Adrenal gland (tissue), 5 donors: ENCODE results near the gene FRMD3.

Experiments
- POLR2A ChIP-seq, 2 donors: fragments of 450-650 bp; IDR thresholded peaks; one replicate each; pipeline ENCODE4 v1.6.1; 2017; ENCODE audit warnings: antibody characterized with exemption in 2 of 2, mild to moderate bottlenecking in 2 of 2, moderate library complexity in 1 of 2
- TF ChIP-seq, protein P1 (sequence below), 6 experiments: fragments of 450-650 bp in 4 of 6; fragments of 200-600 bp in 2 of 6; sonication (generic) in 1 of 6; IDR thresholded peaks; 1 replicate in 5 of 6; 2 replicates in 1 of 6; pipeline versions ENCODE4 v1.5.1 to v1.8.0; 2016 to 2021; ENCODE audit warnings: antibody characterized with exemption in 6 of 6, mild to moderate bottlenecking in 2 of 6, moderate library complexity in 1 of 6
- donor health status: DM: no; HTN: no; CAD: no.

DNA sequence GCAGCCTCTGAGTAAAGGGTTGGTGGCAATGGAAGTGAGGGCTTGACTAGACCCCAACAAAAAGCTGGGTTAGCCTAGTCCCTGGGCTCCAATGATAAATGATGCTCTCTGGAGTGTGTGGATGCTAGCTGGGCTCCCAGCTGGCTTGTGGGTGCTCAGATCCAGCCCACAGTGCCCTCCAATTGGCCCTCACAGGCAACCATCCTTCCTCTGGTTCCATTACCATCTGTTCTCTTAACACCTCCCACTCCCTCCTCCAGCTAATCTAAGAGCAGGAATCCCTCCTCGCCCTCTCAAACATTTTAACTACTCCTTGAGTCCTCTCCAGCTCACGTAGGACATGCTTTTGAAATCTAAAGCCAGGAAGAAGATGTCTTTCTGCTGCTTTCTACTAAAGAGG, 25.2 kb upstream of the FRMD3 start:
- TF ChIP-seq, protein P1, sequence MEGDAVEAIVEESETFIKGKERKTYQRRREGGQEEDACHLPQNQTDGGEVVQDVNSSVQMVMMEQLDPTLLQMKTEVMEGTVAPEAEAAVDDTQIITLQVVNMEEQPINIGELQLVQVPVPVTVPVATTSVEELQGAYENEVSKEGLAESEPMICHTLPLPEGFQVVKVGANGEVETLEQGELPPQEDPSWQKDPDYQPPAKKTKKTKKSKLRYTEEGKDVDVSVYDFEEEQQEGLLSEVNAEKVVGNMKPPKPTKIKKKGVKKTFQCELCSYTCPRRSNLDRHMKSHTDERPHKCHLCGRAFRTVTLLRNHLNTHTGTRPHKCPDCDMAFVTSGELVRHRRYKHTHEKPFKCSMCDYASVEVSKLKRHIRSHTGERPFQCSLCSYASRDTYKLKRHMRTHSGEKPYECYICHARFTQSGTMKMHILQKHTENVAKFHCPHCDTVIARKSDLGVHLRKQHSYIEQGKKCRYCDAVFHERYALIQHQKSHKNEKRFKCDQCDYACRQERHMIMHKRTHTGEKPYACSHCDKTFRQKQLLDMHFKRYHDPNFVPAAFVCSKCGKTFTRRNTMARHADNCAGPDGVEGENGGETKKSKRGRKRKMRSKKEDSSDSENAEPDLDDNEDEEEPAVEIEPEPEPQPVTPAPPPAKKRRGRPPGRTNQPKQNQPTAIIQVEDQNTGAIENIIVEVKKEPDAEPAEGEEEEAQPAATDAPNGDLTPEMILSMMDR (IDR thresholded peaks at IDR 0.05) = no peak
- no peak for TF ChIP-seq POLR2A (IDR thresholded peaks at IDR 0.05)
